Epithelial cell of esophagus (primary cell): ENCODE measurements around the gene INPP5A.

Experiments
- DNase-seq: peaks from one replicate; pipeline ENCODE4 v3.0.0; 2010; ENCODE audit warnings: low read depth
- H3K4me3 ChIP-seq: 2 replicates; pipeline ENCODE4 v1.5.1; 2011; ENCODE audit warnings: mild to moderate bottlenecking, low read length, control low read depth
- TF ChIP-seq, protein P1 (sequence below): IDR thresholded peaks from 2 replicates; pipeline ENCODE4 v1.5.1; 2011; ENCODE audit warnings: low read depth, mild to moderate bottlenecking, low read length, control low read depth, inconsistent platforms; ENCODE audit not compliant: insufficient read depth; ENCODE audit errors: missing control alignments

The INPP5A gene

DNA sequence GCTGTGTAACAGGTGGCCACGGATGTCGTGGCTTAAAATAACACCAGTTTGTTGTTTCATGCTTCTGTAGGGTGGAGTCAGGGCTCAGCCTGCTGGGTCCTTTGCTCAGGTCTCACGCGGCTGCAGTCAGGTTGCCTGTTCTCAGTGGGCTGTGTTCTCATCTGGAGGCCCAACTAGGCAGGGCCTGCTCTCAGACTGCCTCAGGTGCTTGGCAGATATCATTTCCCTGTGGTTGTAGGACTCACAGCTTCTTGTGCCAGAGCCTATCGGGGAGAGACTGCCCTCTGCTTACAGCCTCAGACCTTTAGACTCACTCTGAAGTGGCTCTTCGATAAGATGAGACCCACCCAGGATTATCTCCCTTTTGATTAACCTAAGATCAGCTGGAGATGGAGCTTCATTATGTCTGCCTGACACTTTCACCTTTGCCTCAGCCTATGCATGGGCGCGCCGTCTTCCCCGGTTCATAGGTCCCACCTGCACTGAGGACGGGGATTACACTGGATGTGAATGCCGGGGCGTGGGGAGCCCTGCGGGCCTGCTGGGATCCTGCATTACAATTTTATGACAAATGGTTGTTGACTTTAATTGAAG lies 55.3 kb downstream of the INPP5A start:
- TF ChIP-seq, protein P1, sequence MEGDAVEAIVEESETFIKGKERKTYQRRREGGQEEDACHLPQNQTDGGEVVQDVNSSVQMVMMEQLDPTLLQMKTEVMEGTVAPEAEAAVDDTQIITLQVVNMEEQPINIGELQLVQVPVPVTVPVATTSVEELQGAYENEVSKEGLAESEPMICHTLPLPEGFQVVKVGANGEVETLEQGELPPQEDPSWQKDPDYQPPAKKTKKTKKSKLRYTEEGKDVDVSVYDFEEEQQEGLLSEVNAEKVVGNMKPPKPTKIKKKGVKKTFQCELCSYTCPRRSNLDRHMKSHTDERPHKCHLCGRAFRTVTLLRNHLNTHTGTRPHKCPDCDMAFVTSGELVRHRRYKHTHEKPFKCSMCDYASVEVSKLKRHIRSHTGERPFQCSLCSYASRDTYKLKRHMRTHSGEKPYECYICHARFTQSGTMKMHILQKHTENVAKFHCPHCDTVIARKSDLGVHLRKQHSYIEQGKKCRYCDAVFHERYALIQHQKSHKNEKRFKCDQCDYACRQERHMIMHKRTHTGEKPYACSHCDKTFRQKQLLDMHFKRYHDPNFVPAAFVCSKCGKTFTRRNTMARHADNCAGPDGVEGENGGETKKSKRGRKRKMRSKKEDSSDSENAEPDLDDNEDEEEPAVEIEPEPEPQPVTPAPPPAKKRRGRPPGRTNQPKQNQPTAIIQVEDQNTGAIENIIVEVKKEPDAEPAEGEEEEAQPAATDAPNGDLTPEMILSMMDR = no peak
- DNase-seq = no peak
- no peak overlapping the region for H3K4me3 ChIP-seq

DNA sequence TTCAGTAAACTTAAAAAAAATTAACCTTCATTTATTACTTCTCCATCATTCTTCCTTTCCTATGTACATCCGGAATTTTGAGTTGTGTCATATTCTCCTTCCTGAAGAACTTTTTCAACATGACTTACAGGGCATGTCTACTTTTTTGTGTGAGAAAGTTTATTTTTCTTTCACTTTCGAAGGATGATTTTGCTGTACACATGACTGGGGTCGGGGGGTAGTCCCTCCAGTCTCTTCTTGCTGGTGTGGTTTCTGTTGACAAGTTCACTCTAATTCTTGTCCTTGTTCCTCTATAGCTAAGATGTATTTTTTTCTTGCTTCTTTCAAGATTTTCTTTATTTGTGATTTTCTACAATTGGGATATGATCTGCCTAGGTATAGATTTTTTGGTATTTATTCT lies 55.8 kb downstream of the INPP5A start:
- DNase-seq = no peak
- no peak overlapping the region for H3K4me3 ChIP-seq

DNA sequence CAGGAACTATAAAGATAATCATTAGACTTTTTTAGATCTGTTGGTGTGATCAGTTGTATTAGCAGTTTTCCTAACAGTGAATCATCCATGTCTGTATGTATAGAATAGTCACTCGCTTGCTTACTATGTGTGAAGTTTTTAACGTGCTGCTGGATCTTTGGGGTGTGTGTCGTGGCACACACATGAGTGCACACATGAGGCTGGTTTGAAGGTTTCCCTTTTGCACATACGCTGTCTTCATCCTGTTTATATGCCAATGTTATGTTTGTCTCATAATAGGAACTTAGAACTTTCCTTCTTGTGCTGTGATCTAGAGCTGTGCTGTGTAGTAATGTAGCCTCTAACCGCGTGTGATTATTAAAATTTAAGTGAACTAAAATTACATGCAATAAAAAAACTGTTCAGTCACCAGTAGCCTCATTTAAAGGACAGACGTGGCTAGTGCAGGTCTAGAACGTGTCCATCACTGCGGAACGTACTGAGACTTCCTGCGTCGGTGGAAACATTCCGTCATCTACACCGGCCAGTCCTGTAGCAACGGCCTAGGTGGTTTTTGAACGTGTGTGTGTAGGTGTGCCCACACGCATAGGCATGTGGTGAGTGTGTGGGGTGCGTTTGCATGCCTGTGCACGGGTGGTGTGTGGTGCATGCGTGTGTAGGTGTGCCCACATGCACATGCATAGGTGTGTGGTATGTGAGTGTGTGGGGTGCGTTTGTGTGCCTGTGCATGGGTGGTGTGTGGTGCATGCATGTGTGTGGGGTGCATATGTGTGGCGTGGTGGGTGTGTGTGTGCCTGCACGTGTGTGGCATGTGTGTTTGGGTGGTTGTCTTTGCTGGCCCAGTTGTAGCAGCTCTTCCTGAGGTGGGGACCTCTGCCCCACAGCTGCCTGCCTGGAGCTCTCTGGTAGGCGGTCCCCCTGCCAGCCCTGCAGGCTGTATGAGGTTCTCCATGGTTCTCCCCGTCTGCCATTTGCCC lies 56.6 kb downstream of the INPP5A start:
- no peak overlapping the region for H3K4me3 ChIP-seq
- no peak for DNase-seq
- TF ChIP-seq, protein P1 = no peak

More for the DNA sequence above, 55.8 kb downstream of the INPP5A start:
- TF ChIP-seq, protein P1 = no peak

GRCh38 chr10:132595021-132595420 lies 57.4 kb downstream of the INPP5A start:
- H3K4me3 ChIP-seq = no peak overlapping the region
- TF ChIP-seq, protein P1 = no peak
- no peak for DNase-seq

GRCh38 chr10:132595854-132596253 lies 58.3 kb downstream of the INPP5A start:
- no peak for DNase-seq
- H3K4me3 ChIP-seq = no peak overlapping the region
- TF ChIP-seq, protein P1 = no peak

DNA sequence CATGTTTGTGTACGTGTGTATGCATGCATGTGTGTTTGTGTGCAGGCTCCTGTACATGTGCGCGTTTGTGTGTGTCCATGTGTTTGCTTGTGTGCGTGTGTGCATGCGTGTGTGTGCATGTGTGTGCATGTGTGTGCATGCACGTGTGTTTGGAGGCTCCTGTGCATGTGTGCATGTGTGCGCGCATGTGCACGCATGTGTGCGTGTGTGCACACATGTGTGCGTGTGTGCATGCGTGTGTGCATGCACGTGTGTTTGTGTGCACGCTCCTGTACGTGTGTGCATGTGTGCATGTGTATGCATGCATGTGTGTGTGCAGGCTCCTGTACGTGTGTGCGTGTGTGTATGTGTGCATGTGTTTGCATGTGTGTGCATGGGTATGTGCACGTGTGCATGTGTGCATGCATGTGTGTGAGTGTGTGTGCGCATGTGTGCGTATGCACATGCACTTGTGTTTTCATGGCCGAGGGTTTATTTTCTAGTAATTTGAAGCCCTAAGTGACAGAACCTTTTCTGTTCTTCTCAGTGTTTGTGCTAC lies 59.2 kb downstream of the INPP5A start:
- no peak overlapping the region for H3K4me3 ChIP-seq
- TF ChIP-seq, protein P1 = no peak
- DNase-seq = no peak
